ENCODE data around the gene IPO13. TPM values are rescaled to one million over a fixed set of nuclear protein-coding genes. Genes with fewer than 3 reads are reported as not detected.

The IPO13 gene
- total RNA-seq, 2 donors from 2014 or later = 16.0 to 16.6 TPM

Other genes starting within 250 kb of the IPO13 start
- gene ST3GAL3, start 239.4 kb upstream of the IPO13 start, total RNA-seq = 10 to 100 TPM; 21.8 to 22.3 TPM
- under 1 TPM in 1 of 2 donors, not detected in 1; 0.25 TPM for gene ARTN, start 13.1 kb upstream of the IPO13 start, total RNA-seq
- 10 to 100 TPM; 30.8 to 31.1 TPM for gene DPH2, start 23.1 kb downstream of the IPO13 start, total RNA-seq
- gene ATP6V0B, start 28.0 kb downstream of the IPO13 start, total RNA-seq = 10 to 100 TPM; 86.5 to 89.1 TPM
- gene B4GALT2, start 32.3 kb downstream of the IPO13 start, total RNA-seq = 10 to 100 TPM; 11.3 to 24.8 TPM
- 1 to 10 TPM; 1.4 to 1.8 TPM for gene CCDC24, start 44.6 kb downstream of the IPO13 start, total RNA-seq
- gene SLC6A9, start 84.5 kb downstream of the IPO13 start, total RNA-seq = 1 to 10 TPM; 5.1 to 6.2 TPM
- not detected for gene KLF17, start 171.9 kb downstream of the IPO13 start, total RNA-seq
- gene KLF18, start 194.7 kb downstream of the IPO13 start, total RNA-seq = not detected

Data from activated naive CD4-positive, alpha-beta T cell treated with anti-CD3 and anti-CD28 coated beads, Interleukin-2, amount 50 U/mL, for 72 hours (primary cell).